Astrocyte of the spinal cord (primary cell): ENCODE measurements around the gene FAM151B.
"Not testable (repeated sequence)": the region's sequence is repeated elsewhere in the genome, so short reads cannot be mapped to it uniquely, and the experiment has no call there.

ENCODE experiments used
- DNase-seq: peaks from one replicate; pipeline ENCODE4 v3.0.0; 2011; ENCODE audit warnings: low read depth, low spot score
- H3K4me3 ChIP-seq: 2 replicates; pipeline ENCODE4 v1.5.1; 2011; ENCODE audit warnings: low read depth, mild to moderate bottlenecking, low read length, moderate library complexity
- CTCF ChIP-seq: IDR thresholded peaks from 2 replicates; pipeline ENCODE4 v1.5.1; 2012; ENCODE audit warnings: low read depth, mild to moderate bottlenecking, low read length, inconsistent platforms
- in situ Hi-C: cut with HindIII; loops from 2 replicates; pipeline ENCODE4 v1.10.0; 2017; ENCODE audit warnings: low sequenced_read_pairs

FAM151B gene

GRCh38 chr5:80482578-80482977 lies 5.3 kb upstream of the FAM151B start:
- no peak for DNase-seq
- in situ Hi-C loops = no loop called here
- TF ChIP-seq CTCF = no peak
- H3K4me3 ChIP-seq = no peak overlapping the region

DNA sequence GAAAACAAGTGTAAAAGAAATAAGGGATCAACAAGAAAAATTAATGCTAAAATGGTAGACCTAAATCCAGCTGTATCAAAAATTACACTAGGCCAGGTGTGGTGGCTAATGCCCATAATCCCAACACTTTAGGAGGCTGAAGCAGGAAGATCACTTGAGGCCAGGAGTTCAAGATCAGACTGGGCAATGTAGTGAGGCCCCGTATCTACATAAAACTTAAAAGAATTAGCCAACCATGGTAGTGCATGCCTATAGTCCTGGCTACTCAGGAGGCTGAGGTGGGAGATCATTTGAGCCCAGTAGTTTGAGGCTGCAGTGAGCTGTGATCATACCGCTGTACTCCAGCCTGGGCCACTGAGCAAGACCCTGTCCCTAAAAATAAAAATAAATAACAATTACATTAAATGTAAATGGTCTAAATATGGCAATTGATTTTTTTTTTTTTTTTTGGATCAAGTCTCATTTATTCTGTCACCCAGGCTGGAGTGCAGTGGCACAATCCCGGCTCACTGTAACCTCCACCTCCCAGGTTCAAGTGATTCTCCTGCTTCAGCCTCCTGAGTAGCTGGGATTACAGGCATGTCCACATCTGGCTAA lies 4.2 kb upstream of the FAM151B start:
- no peak for TF ChIP-seq CTCF
- no peak overlapping the region for H3K4me3 ChIP-seq
- in situ Hi-C loops = no loop called here
- DNase-seq = no peak

GRCh38 chr5:80487444-80487828 lies 464 bp upstream of the FAM151B start:
- no peak for TF ChIP-seq CTCF
- peak overlapping the region; percentile 58 for H3K4me3 ChIP-seq
- no peak for DNase-seq
- in situ Hi-C loops = no loop called here

GRCh38 chr5:80491296-80491695 lies 3.4 kb downstream of the FAM151B start:
- no peak for DNase-seq
- no peak for TF ChIP-seq CTCF
- H3K4me3 ChIP-seq = no peak overlapping the region
- in situ Hi-C loops = no loop called here

- no peak for TF ChIP-seq CTCF
- no peak overlapping the region for H3K4me3 ChIP-seq
- no peak for DNase-seq
- in situ Hi-C loops = no loop called here
Measured at GRCh38 chr5:80492741-80493140, 4.8 kb downstream of the FAM151B start.

DNA sequence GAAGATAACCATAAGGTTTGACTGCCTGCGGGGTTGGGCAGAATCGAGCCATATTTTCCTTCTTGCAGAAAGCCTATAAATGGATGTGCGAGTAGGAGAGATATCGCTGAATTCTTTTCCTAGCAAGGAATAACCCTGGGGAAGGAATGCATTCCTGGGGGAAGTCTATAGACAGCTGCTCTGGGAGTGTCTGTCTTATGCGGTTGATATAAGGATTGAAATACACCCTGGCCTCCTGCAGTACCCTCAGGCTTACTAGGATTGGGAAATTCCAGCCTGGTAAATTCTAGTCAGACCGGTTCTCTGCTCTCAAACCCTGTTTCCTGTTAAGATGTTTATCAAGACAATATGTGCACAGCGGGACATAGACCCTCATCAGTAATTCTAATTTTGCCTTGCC lies 5.5 kb downstream of the FAM151B start:
- DNase-seq, H3K4me3 ChIP-seq, in situ Hi-C loops: not testable (repeated sequence)

DNA sequence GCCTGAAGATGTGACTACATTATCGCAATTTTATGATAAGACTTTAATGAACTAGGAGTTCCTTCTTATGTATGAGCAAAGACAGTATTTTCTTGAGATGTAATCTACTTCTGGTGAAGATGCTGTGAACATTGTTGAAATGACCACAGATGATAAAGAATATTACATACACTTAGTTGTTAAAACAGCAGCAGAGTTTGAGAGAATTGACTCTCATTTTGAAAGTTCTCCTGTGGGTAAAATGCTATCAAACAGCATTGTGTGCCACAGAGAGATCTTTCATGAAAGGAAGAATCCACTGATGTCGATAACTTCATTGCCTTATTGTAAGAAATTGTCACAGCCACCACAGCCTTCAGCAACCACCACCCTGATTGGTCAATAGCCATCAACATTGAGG lies 8.0 kb downstream of the FAM151B start:
- no peak for TF ChIP-seq CTCF
- in situ Hi-C loops = no loop called here
- no peak for DNase-seq
- H3K4me3 ChIP-seq = no peak overlapping the region
